LNCAP (cell line): ENCODE results near the gene SPSB3.

Experiments used
- CTCF ChIP-seq: fragments of 450-650 bp; IDR thresholded peaks from 2 replicates; pipeline ENCODE4 v1.5.1; 2017; ENCODE audit warnings: mild to moderate bottlenecking

The SPSB3 gene

GRCh38 chr16:1769402-1770300, 12.7 kb downstream of the SPSB3 start:
- TF ChIP-seq CTCF, result no peak

- TF ChIP-seq CTCF, result no peak
These were observed 13.5 kb downstream of the SPSB3 start for GRCh38 chr16:1768767-1769401.

GRCh38 chr16:1768061-1768766, 14.2 kb downstream of the SPSB3 start:
- no peak for TF ChIP-seq CTCF

GRCh38 chr16:1767116-1767994, 15.0 kb downstream of the SPSB3 start:
- TF ChIP-seq CTCF, result no peak

GRCh38 chr16:1766701-1767100, 15.7 kb downstream of the SPSB3 start:
- no peak for TF ChIP-seq CTCF

GRCh38 chr16:1766231-1766630, 16.1 kb downstream of the SPSB3 start:
- TF ChIP-seq CTCF, result no peak

- TF ChIP-seq CTCF, result no peak
These were observed 16.5 kb downstream of the SPSB3 start for GRCh38 chr16:1765826-1766225.
